ENCODE data around the gene MOSMO.
A peak's percentile ranks its signal among the peaks of the same experiment; 100 is the strongest.
"Not testable (repeated sequence)": the region's sequence is repeated elsewhere in the genome, so short reads cannot be mapped to it uniquely, and the experiment has no call there.

Gene MOSMO

DNA sequence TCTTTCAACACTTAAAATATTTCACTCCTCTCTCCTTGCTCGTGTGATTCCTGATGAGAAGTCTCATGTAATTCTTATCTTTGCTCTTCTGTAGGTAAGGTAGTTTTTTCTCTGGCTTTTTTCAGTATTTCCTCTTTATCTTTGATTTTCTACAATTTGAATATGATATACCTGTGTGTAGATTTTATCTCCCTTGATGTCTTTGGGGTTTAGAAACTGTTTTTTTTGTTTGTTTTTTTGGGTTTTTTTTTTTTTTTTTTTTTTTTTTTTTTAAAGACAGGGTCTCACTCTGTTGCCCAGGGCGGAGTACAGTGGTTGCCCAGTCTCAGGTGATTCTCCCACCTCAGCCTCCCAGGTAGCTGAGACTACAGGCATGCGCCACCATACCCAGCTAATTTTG, 26.6 kb downstream of the MOSMO start:
- Mint-ChIP-seq H3K4me3 (no peak overlapping the region), H3K9me3 (peaks cover 4% of the 10 kb centered on the region), H3K4me1 (peaks cover 28% of the 10 kb centered on the region), H3K27me3 (no peaks in the 10 kb centered on the region), H3K27ac (no peak overlapping the region), H3K36me3 (peaks cover 25% of the 10 kb centered on the region)
- no peak for DNase-seq
- CTCF ChIA-PET = interaction anchor here (0.7 kb wide), 1 partner anchor 9 kb away, joined by 3 read pairs; no protein-coding TSS in a partner anchor

- no peak overlapping the region for H3K27ac Mint-ChIP-seq
- no peaks in the 10 kb centered on the region for H3K27me3 Mint-ChIP-seq
- no peak overlapping the region for H3K4me3 Mint-ChIP-seq
- H3K4me1 Mint-ChIP-seq = peaks cover 28% of the 10 kb centered on the region
- CTCF ChIA-PET = interaction anchor here (0.7 kb wide), 1 partner anchor 10 kb away, joined by 3 read pairs; no protein-coding TSS in a partner anchor
- H3K9me3 Mint-ChIP-seq = peaks cover 4% of the 10 kb centered on the region
- H3K36me3 Mint-ChIP-seq = peaks cover 21% of the 10 kb centered on the region
- DNase-seq = no peak
Measured at GRCh38 chr16:22035153-22035552, 27.2 kb downstream of the MOSMO start.

- H3K27me3 Mint-ChIP-seq, H3K27ac Mint-ChIP-seq, CTCF ChIA-PET, H3K4me3 Mint-ChIP-seq, DNase-seq, H3K4me1 Mint-ChIP-seq, H3K36me3 Mint-ChIP-seq, H3K9me3 Mint-ChIP-seq: not testable (repeated sequence)
Measured at GRCh38 chr16:22043882-22044281, 36.0 kb downstream of the MOSMO start.

GRCh38 chr16:22045888-22046287, 38.0 kb downstream of the MOSMO start:
- H3K27ac Mint-ChIP-seq, H3K36me3 Mint-ChIP-seq, H3K4me1 Mint-ChIP-seq, H3K9me3 Mint-ChIP-seq, H3K27me3 Mint-ChIP-seq, H3K4me3 Mint-ChIP-seq, CTCF ChIA-PET, DNase-seq: not testable (repeated sequence)

DNA sequence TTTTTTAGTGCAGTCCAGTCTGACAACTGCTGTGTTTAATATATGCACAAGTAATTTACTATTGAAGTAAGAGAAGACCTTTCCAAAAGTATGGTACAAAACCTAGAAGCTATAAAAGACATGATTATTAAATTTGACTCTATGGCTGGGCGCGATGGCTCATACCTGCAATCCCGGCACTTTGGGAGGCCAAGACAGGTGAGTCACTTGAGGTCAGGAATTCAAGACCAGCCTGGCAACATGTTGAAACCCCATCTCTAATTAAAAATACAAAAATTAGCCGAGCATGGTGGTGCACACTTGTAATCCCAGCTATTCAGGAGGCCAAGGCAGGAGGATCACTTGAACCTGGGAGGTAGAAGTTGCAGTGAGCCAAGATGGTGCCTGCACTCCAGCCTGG, 43.1 kb downstream of the MOSMO start:
- H3K4me3 Mint-ChIP-seq = no peak overlapping the region
- H3K9me3 Mint-ChIP-seq = no peaks in the 10 kb centered on the region
- peaks cover 2% of the 10 kb centered on the region for H3K36me3 Mint-ChIP-seq
- H3K27ac Mint-ChIP-seq = no peak overlapping the region
- CTCF ChIA-PET = interaction anchor here (1.4 to 1.6 kb wide), 2 partner anchors 10 to 49 kb away, joined by 3 read pairs; no protein-coding TSS in a partner anchor
- H3K4me1 Mint-ChIP-seq = peaks cover 19% of the 10 kb centered on the region
- no peaks in the 10 kb centered on the region for H3K27me3 Mint-ChIP-seq
- DNase-seq = no peak

DNA sequence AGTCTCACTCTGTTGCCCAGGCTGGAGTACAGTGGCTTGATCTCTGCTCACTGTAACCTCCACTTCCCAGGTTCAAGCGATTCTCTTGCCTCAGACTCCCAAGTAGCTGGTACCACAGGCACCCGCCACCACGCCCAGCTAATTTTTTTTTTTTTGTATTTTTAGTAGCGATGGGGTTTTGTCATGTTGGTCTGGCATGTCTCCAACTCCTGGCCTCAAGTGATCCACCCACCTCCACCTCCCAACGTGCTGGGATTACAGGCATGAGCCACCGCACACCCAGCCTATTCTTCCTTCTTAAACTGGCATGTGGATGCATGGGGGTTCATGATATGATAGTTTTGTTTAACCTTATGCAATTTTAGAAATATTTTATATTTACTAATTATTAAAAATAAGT, 45.1 kb downstream of the MOSMO start:
- Mint-ChIP-seq H3K27me3 (no peaks in the 10 kb centered on the region), H3K4me3 (no peak overlapping the region), H3K36me3 (peaks cover 2% of the 10 kb centered on the region), H3K4me1 (peaks cover 19% of the 10 kb centered on the region), H3K27ac (no peak overlapping the region), H3K9me3 (no peaks in the 10 kb centered on the region)
- DNase-seq = no peak
- CTCF ChIA-PET = interaction anchor here (0.6 kb wide), 1 partner anchor 1786 kb away, joined by 3 read pairs; no protein-coding TSS in a partner anchor

DNA sequence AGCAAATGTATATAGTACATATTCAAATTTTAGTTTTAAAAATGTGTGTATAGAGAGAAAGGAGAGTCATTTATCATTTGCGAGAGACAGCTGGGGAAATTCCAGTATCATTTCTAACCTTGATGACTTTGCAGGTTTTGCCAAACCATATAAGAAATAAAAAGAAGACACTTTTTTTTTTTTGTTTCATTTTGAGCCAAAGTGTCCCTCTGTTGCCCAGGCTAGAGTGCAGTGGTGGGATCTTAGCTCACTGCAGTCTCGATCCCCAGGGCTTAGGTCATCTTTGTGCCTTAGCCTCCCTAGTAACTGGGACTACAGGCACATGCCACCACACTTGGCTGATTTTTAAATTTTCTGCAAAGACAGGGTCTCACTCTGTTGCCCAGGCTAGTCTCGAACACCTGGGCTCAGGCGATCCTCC, 46.0 kb downstream of the MOSMO start:
- H3K27me3 Mint-ChIP-seq = no peaks in the 10 kb centered on the region
- DNase-seq = no peak
- no peaks in the 10 kb centered on the region for H3K9me3 Mint-ChIP-seq
- no peak overlapping the region for H3K4me3 Mint-ChIP-seq
- H3K4me1 Mint-ChIP-seq = peaks cover 19% of the 10 kb centered on the region
- no peak overlapping the region for H3K27ac Mint-ChIP-seq
- CTCF ChIA-PET = no interaction called here
- peaks cover 2% of the 10 kb centered on the region for H3K36me3 Mint-ChIP-seq

DNA sequence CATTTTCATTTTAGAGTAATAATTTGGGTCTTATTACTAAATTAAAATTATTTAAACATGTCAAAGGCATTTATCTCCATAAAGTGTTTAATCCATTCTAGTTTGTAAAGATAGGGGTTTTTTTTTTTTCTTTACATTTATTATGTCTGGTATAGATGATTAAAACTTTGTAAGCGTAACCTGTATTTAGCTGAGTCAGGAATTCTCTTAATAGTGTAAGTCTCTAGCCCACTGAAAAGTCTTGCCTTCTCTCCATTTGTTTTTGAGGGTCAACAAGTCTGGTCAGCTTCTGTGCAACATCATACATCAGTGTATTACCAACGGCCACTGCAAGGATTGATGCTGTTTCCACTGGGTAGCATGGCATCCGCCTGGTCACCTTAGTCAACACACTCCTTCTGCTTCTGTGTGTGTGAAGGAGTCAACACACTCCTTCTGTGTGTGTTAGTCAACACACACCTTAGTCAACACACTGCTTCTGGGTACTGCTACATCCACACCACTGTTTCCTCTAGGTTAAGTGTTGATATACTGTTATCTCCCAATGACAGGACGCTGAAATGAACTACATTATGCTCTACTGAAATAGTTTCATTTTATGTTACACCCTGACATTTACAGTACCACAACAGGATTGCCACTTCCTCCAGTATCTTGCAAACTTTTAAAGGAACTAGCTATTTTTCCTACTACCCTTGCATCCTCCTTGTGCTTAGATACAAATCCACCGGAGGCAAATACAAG, 47.1 kb downstream of the MOSMO start:
- no peak overlapping the region for H3K4me3 Mint-ChIP-seq
- H3K4me1 Mint-ChIP-seq = peaks cover 19% of the 10 kb centered on the region
- no peaks in the 10 kb centered on the region for H3K27me3 Mint-ChIP-seq
- H3K27ac Mint-ChIP-seq = peak overlapping the region; percentile 60
- H3K36me3 Mint-ChIP-seq = peaks cover 2% of the 10 kb centered on the region
- CTCF ChIA-PET = interaction anchor here (0.8 to 1.7 kb wide), 2 partner anchors 23 to 133 kb away, joined by 4 to 17 read pairs; no protein-coding TSS in a partner anchor
- DNase-seq = no peak
- H3K9me3 Mint-ChIP-seq = no peaks in the 10 kb centered on the region

- Mint-ChIP-seq H3K36me3 (peaks cover 2% of the 10 kb centered on the region), H3K27ac (no peak overlapping the region), H3K4me1 (peaks cover 19% of the 10 kb centered on the region), H3K9me3 (no peaks in the 10 kb centered on the region), H3K4me3 (no peak overlapping the region), H3K27me3 (no peaks in the 10 kb centered on the region)
- CTCF ChIA-PET = interaction anchor here (0.6 to 1.7 kb wide), 4 partner anchors 11 to 1753 kb away, joined by 4 to 17 read pairs (median 4); no protein-coding TSS in a partner anchor
- no peak for DNase-seq
Measured at GRCh38 chr16:22055881-22056280, 48.0 kb downstream of the MOSMO start.

GRCh38 chr16:22063888-22064467, 56.1 kb downstream of the MOSMO start:
- no peak overlapping the region for H3K4me3 Mint-ChIP-seq
- peaks cover 8% of the 10 kb centered on the region for H3K36me3 Mint-ChIP-seq
- H3K9me3 Mint-ChIP-seq = peaks cover 4% of the 10 kb centered on the region
- H3K4me1 Mint-ChIP-seq = no peaks in the 10 kb centered on the region
- CTCF ChIA-PET = interaction anchor here (0.6 to 5.9 kb wide), 2 partner anchors 14 to 62 kb away, joined by 3 to 29 read pairs; no protein-coding TSS in a partner anchor
- H3K27me3 Mint-ChIP-seq = no peaks in the 10 kb centered on the region
- H3K27ac Mint-ChIP-seq = no peak overlapping the region
- DNase-seq = no peak

DNA sequence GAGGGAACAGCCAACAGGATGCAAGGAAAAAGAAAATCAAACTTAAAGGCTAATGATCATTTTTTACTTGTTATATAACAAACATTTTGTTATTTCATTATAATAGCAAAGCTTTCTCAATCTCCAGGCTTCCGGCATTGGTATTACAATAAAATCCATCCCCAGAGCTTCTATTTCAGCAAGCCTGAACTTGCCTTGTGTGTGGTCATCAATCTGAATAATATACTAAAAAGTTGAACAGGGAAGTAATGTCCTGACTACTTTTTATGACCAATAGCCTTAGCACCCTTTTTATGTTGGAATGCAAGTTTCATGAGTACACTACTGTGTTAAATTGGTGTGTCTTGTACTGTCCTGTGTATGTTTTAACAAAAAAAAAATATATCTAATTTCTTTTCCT, 57.3 kb downstream of the MOSMO start:
- Mint-ChIP-seq H3K9me3 (peaks cover 4% of the 10 kb centered on the region), H3K27me3 (no peaks in the 10 kb centered on the region), H3K4me1 (no peaks in the 10 kb centered on the region), H3K36me3 (peaks cover 8% of the 10 kb centered on the region), H3K27ac (no peak overlapping the region), H3K4me3 (no peak overlapping the region)
- DNase-seq = no peak
- CTCF ChIA-PET = interaction anchor here (5.9 kb wide), 1 partner anchor 13 kb away, joined by 29 read pairs; no protein-coding TSS in a partner anchor

GRCh38 chr16:22070361-22071330, 62.7 kb downstream of the MOSMO start:
- DNase-seq = no peak
- no peaks in the 10 kb centered on the region for H3K4me1 Mint-ChIP-seq

GRCh38 chr16:22071331-22071910, 63.5 kb downstream of the MOSMO start:
- Mint-ChIP-seq H3K27ac (no peak overlapping the region), H3K4me3 (no peak overlapping the region), H3K27me3 (no peaks in the 10 kb centered on the region), H3K9me3 (peaks cover 4% of the 10 kb centered on the region), H3K36me3 (peaks cover 6% of the 10 kb centered on the region), H3K4me1 (no peaks in the 10 kb centered on the region)
- DNase-seq = no peak
- CTCF ChIA-PET = interaction anchor here (0.9 to 2.0 kb wide), 4 partner anchors 28 to 71 kb away, joined by 3 to 8 read pairs (median 5); no protein-coding TSS in a partner anchor

More at GRCh38 chr16:22070361-22071330, 62.7 kb downstream of the MOSMO start:
- no peak overlapping the region for H3K27ac Mint-ChIP-seq
- H3K27me3 Mint-ChIP-seq = no peaks in the 10 kb centered on the region
- CTCF ChIA-PET = interaction anchor here (1.3 to 2.0 kb wide), 2 partner anchors 28 to 69 kb away, joined by 3 to 7 read pairs; no protein-coding TSS in a partner anchor
- H3K36me3 Mint-ChIP-seq = peaks cover 5% of the 10 kb centered on the region
- H3K4me3 Mint-ChIP-seq = no peak overlapping the region
- H3K9me3 Mint-ChIP-seq = peaks cover 4% of the 10 kb centered on the region

All from activated naive CD4-positive, alpha-beta T cell treated with anti-CD3 and anti-CD28 coated beads, Interleukin-2, amount 10 ng/mL, durations not matched to agents 7 days and 5 days (primary cell).